Ammon's horn (tissue), 1 donor: Measurements from ENCODE around the gene MAP3K20.
"Not testable (repeated sequence)": the region's sequence is repeated elsewhere in the genome, so short reads cannot be mapped to it uniquely, and the experiment has no call there.

Experiments
- DNase-seq: peaks from one replicate; pipeline ENCODE4 v3.0.0-alpha.2; 2016; ENCODE audit warnings: low spot score

MAP3K20 gene

GRCh38 chr2:173126819-173127218 lies 51.2 kb downstream of the MAP3K20 start:
- no peak for DNase-seq

GRCh38 chr2:173128132-173128531 lies 52.5 kb downstream of the MAP3K20 start:
- not testable (repeated sequence) for DNase-seq

- peak; percentile 6 for DNase-seq
These were observed 55.1 kb downstream of the MAP3K20 start for GRCh38 chr2:173130496-173131465.

GRCh38 chr2:173132531-173132930 lies 56.9 kb downstream of the MAP3K20 start:
- no peak for DNase-seq

- DNase-seq = peak; percentile 13
These were observed 59.1 kb downstream of the MAP3K20 start for GRCh38 chr2:173134703-173135102.

- DNase-seq = no peak
These were observed 60.4 kb downstream of the MAP3K20 start for GRCh38 chr2:173136067-173136466.

- no peak for DNase-seq
These were observed 61.0 kb downstream of the MAP3K20 start for GRCh38 chr2:173136599-173136998.

- DNase-seq = no peak
These were observed 62.0 kb downstream of the MAP3K20 start for GRCh38 chr2:173137610-173138009.

- no peak for DNase-seq
These were observed 63.3 kb downstream of the MAP3K20 start for GRCh38 chr2:173138962-173139361.

GRCh38 chr2:173141666-173142065 lies 66.0 kb downstream of the MAP3K20 start:
- DNase-seq = no peak

GRCh38 chr2:173145454-173145853 lies 69.8 kb downstream of the MAP3K20 start:
- no peak for DNase-seq

- DNase-seq = no peak
These were observed 70.9 kb downstream of the MAP3K20 start for GRCh38 chr2:173146590-173146989.

- no peak for DNase-seq
These were observed 72.9 kb downstream of the MAP3K20 start for GRCh38 chr2:173148520-173148919.

- DNase-seq = no peak
These were observed 73.8 kb downstream of the MAP3K20 start for GRCh38 chr2:173149491-173149890.

GRCh38 chr2:173150087-173150486 lies 74.4 kb downstream of the MAP3K20 start:
- no peak for DNase-seq

GRCh38 chr2:173150963-173151362 lies 75.3 kb downstream of the MAP3K20 start:
- DNase-seq = no peak

GRCh38 chr2:173151671-173152401 lies 76.2 kb downstream of the MAP3K20 start:
- no peak for DNase-seq

GRCh38 chr2:173153301-173153885 lies 77.7 kb downstream of the MAP3K20 start:
- DNase-seq = no peak

- DNase-seq = no peak
These were observed 82.1 kb downstream of the MAP3K20 start for GRCh38 chr2:173157676-173158293.

- DNase-seq = peak; percentile 8
These were observed 84.3 kb downstream of the MAP3K20 start for GRCh38 chr2:173159791-173160463.

- no peak for DNase-seq
These were observed 85.0 kb downstream of the MAP3K20 start for GRCh38 chr2:173160618-173161017.

GRCh38 chr2:173161040-173161439 lies 85.4 kb downstream of the MAP3K20 start:
- no peak for DNase-seq
